ENCODE measurements around the gene EMC1.
"Not testable (repeated sequence)": the region's sequence is repeated elsewhere in the genome, so short reads cannot be mapped to it uniquely, and the experiment has no call there.

EMC1 gene

DNA sequence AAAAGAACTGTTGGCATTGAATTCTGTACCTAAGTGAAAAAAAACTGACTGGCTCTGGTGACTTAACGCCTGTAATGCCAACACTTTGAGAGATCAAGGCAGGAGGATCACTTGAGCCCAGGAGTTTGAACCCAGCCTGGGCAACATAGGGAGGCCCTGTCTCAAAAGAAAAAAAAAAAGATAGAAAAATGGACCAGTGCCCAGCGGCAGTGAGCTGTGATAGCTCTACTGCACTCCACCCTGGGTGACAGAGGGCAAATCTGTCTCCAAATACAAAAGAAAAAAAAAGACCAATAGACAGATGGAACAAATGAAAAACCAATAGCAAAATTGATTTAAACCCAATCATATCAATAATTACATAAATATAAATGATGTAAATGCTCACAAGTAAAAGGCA lies 37.9 kb upstream of the EMC1 start:
- DNase-seq (ENCODE audit: low read depth in 1 of 2, low spot score in 1 of 2), result no peak
- H3K27me3 ChIP-seq (ENCODE audit: insufficient read depth, poor library complexity, severe bottlenecking), result no peaks in the 10 kb centered on the region
- H3K27ac ChIP-seq (replicated peaks), result no peak overlapping the region
- TF ChIP-seq SPI1 (IDR thresholded peaks at IDR 0.05; ENCODE audit: borderline replicate concordance, low read depth), result no peak
- no peak for TF ChIP-seq GABPA (IDR thresholded peaks at IDR 0.05; ENCODE audit: low read depth)
- TF ChIP-seq, protein P1, sequence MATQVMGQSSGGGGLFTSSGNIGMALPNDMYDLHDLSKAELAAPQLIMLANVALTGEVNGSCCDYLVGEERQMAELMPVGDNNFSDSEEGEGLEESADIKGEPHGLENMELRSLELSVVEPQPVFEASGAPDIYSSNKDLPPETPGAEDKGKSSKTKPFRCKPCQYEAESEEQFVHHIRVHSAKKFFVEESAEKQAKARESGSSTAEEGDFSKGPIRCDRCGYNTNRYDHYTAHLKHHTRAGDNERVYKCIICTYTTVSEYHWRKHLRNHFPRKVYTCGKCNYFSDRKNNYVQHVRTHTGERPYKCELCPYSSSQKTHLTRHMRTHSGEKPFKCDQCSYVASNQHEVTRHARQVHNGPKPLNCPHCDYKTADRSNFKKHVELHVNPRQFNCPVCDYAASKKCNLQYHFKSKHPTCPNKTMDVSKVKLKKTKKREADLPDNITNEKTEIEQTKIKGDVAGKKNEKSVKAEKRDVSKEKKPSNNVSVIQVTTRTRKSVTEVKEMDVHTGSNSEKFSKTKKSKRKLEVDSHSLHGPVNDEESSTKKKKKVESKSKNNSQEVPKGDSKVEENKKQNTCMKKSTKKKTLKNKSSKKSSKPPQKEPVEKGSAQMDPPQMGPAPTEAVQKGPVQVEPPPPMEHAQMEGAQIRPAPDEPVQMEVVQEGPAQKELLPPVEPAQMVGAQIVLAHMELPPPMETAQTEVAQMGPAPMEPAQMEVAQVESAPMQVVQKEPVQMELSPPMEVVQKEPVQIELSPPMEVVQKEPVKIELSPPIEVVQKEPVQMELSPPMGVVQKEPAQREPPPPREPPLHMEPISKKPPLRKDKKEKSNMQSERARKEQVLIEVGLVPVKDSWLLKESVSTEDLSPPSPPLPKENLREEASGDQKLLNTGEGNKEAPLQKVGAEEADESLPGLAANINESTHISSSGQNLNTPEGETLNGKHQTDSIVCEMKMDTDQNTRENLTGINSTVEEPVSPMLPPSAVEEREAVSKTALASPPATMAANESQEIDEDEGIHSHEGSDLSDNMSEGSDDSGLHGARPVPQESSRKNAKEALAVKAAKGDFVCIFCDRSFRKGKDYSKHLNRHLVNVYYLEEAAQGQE (IDR thresholded peaks at IDR 0.05; ENCODE audit: insufficient replicate concordance, low read depth), result no peak
- no peak for TF ChIP-seq POLR2AphosphoS5 (IDR thresholded peaks at IDR 0.05; ENCODE audit: low read depth)
- TF ChIP-seq, protein P2, sequence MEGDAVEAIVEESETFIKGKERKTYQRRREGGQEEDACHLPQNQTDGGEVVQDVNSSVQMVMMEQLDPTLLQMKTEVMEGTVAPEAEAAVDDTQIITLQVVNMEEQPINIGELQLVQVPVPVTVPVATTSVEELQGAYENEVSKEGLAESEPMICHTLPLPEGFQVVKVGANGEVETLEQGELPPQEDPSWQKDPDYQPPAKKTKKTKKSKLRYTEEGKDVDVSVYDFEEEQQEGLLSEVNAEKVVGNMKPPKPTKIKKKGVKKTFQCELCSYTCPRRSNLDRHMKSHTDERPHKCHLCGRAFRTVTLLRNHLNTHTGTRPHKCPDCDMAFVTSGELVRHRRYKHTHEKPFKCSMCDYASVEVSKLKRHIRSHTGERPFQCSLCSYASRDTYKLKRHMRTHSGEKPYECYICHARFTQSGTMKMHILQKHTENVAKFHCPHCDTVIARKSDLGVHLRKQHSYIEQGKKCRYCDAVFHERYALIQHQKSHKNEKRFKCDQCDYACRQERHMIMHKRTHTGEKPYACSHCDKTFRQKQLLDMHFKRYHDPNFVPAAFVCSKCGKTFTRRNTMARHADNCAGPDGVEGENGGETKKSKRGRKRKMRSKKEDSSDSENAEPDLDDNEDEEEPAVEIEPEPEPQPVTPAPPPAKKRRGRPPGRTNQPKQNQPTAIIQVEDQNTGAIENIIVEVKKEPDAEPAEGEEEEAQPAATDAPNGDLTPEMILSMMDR (IDR thresholded peaks at IDR 0.05; ENCODE audit: insufficient read depth, low read length), result no peak
- H3K4me3 ChIP-seq (replicated peaks; ENCODE audit: insufficient read depth, low read length), result no peak overlapping the region

DNA sequence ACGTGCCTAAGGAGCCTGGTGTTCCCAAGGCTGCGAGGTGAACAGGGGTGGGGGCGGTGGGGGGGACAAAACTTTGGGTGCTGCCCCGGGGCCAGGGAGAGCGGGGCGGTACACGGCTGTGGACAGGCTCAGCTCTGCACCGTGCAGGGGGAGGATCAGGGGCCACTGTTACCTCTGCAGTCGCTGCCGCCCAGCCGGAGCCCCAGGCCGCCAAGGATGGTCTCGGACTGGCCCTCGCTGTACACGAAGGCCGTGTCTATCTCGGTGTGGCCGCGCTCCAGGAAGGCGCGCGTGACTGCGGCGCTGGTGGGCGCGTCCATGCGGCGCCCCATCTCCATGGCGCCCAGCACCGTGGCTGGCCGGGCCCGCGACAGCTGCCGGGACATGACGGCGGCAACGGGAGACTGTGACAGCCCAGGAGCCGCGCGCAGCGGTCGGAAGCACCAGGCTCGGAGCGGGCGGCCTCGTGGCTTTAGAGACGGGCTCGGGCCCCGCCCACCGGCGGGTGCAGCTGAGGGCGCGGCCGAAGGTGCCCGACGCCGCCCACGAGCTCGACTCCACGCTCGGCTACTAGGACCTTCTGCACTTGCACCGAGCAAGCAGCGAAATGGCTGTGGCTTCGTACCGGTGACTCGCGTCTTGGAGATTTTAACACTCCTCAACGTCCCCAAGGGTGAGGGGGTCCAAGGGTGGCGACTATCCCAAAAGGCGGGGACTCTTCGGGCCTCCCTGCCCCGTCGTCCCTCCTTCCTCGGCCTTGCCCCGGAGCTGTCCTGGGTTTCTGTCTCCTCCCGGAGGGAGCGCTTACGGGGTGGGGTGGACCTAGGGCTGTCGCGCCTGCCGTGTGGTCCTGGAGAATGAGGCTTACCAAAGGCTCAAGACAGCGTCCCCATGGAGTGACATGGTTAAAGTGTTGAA lies 37.3 kb upstream of the EMC1 start, which contains the start of gene AKR7A3:
Gene AKR7A3 (minus strand): TSS at position 447 of the 918 bp plus-strand sequence. CDS start 61 bp downstream, at position 386.
- peak; percentile 58 for DNase-seq (ENCODE audit: low read depth in 1 of 2, low spot score in 1 of 2)
- H3K27me3 ChIP-seq (ENCODE audit: insufficient read depth, poor library complexity, severe bottlenecking); H3K27ac ChIP-seq (replicated peaks): not testable (repeated sequence)
- peak within 1 kb of the TSS; percentile 16 for H3K4me3 ChIP-seq (replicated peaks; ENCODE audit: insufficient read depth, low read length)

DNA sequence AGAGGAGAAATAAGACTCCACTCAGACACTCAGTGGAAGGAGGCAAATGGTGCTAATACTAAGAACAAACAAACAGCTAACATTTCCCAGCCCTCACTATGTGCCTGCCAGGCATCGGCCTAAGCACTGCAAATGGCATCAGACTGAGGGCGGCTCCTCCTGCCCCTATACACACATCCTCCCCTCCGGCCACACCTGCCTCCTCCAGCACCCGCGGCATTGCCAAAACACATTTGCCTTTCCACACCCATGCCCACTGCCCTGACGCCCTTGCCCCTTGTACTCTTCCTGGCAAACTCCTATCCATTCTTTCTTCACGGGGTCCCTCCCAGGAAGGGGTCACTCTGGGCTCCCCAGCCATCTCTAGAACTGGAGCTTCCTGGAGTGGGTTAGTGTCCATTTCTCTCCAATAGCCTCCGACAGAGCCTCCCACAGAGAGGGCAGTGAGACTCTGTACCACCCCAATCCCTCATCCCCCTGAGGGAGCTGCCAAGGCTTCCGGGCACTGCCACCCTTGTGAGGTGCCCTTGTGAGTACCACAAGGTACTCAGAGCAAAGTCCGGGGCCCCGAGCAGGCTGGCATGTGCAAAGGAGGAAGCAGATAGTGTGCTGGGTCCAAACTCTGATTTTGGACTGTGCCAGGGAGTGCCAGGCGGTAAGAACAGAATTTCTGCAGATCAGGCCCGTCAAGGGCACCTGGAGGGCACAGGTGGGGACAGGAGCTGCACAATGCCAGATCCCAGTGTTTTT lies 36.3 kb upstream of the EMC1 start:
- no peak for DNase-seq (ENCODE audit: low read depth in 1 of 2, low spot score in 1 of 2)
- Histone ChIP-seq H3K27ac (replicated peaks) (no peak overlapping the region), H3K27me3 (ENCODE audit: insufficient read depth, poor library complexity, severe bottlenecking) (no peaks in the 10 kb centered on the region), H3K4me3 (replicated peaks; ENCODE audit: insufficient read depth, low read length) (no peak overlapping the region)
- TF ChIP-seq GABPA (IDR thresholded peaks at IDR 0.05; ENCODE audit: low read depth) (no peak), POLR2AphosphoS5 (IDR thresholded peaks at IDR 0.05; ENCODE audit: low read depth) (no peak), SPI1 (IDR thresholded peaks at IDR 0.05; ENCODE audit: borderline replicate concordance, low read depth) (no peak)
- TF ChIP-seq, protein P2 (IDR thresholded peaks at IDR 0.05; ENCODE audit: insufficient read depth, low read length), result no peak
- TF ChIP-seq, protein P1 (IDR thresholded peaks at IDR 0.05; ENCODE audit: insufficient replicate concordance, low read depth), result no peak

DNA sequence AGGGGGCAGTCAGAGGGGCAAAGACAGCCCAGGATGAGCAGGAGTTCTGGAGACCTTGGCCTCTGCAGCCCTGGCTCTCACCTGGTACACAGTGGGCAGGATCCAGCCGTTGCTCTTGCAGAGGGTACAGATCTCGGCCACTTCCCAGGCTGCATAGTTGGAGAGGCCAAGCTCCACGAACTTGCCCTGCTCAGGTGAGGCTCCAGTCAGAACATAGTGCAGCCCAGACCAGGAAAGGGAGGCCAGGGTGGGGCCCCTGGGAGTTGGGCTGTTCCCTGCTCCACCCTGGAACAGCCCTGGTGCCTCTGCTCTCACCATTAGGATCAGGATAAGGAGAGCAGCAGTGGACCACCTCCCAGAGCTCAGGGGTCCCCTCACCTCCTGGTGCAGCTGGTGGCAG lies 34.5 kb upstream of the EMC1 start:
- not testable (repeated sequence) for H3K4me3 ChIP-seq (replicated peaks; ENCODE audit: insufficient read depth, low read length); H3K27ac ChIP-seq (replicated peaks); H3K27me3 ChIP-seq (ENCODE audit: insufficient read depth, poor library complexity, severe bottlenecking); DNase-seq (ENCODE audit: low read depth in 1 of 2, low spot score in 1 of 2)

DNA sequence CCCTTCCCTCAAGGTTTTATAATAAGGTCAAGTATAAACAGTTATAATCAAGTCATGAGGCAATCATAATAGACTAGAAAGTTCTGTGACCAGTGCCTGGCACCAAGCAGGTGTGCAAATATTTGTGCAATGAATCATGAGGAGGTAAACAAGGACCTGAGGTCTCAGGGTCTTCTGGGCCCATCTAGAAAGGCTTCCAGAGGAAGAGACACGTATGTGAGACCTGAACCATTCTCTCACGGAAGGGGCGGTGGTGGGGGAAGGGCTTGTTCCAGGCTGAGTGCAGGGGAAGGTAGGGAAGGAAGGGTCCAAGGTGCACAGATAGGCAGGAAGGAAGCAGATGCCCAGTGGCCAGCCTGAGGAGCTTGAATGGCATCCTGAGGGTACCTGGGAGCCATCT lies 34.0 kb upstream of the EMC1 start:
- not testable (repeated sequence) for H3K4me3 ChIP-seq (replicated peaks; ENCODE audit: insufficient read depth, low read length); H3K27ac ChIP-seq (replicated peaks); DNase-seq (ENCODE audit: low read depth in 1 of 2, low spot score in 1 of 2); H3K27me3 ChIP-seq (ENCODE audit: insufficient read depth, poor library complexity, severe bottlenecking)

All from HL-60 (cell line).